SU-DHL-6 (cell line): ENCODE data around the gene ITPKB.
A peak's percentile ranks its signal among the peaks of the same experiment; 100 is the strongest.

ENCODE experiments used
- H2AFZ ChIP-seq: fragments of 200-600 bp; sonication (generic); 2 replicates; pipeline ENCODE4 v1.6.1; 2014; ENCODE audit warnings: low read depth, mild to moderate bottlenecking, moderate library complexity, mixed read lengths, antibody characterized with exemption, low read length; ENCODE audit not compliant: severe bottlenecking
- H3F3A ChIP-seq: fragments of 200-600 bp; shearing (Covaris generic); 2 replicates; pipeline ENCODE4 v1.6.0; 2016; ENCODE audit warnings: antibody characterized with exemption, mild to moderate bottlenecking; ENCODE audit not compliant: insufficient read depth
- H3K27ac ChIP-seq: fragments of 200-600 bp; sonication (generic); 2 replicates; pipeline ENCODE4 v1.5.1; 2016; ENCODE audit warnings: low read depth, mild to moderate bottlenecking, low read length, moderate library complexity, mixed read lengths
- H3K27me3 ChIP-seq: fragments of 200-600 bp; sonication (generic), shearing (Covaris generic); 2 replicates; pipeline ENCODE4 v1.6.0; 2014; ENCODE audit warnings: mild to moderate bottlenecking, low read length
- H3K36me3 ChIP-seq: fragments of 200-600 bp; sonication (generic); 2 replicates; pipeline ENCODE4 v1.6.1; 2014; ENCODE audit warnings: mild to moderate bottlenecking, low read length, mixed read lengths
- H3K4me2 ChIP-seq: fragments of 300-600, 200-600 bp; shearing (Covaris generic), sonication (generic); 2 replicates; pipeline ENCODE4 v1.6.0; 2014; ENCODE audit warnings: low read length, low read depth, mild to moderate bottlenecking; ENCODE audit not compliant: poor library complexity, severe bottlenecking
- H3K4me3 ChIP-seq: fragments of 200-600 bp; sonication (generic); 2 replicates; pipeline ENCODE4 v1.5.1; 2014; ENCODE audit warnings: antibody characterized with exemption, low read length, mild to moderate bottlenecking, mixed read lengths; ENCODE audit not compliant: insufficient read depth, poor library complexity, severe bottlenecking
- H3K79me2 ChIP-seq: fragments of 200-600 bp; sonication (generic); 2 replicates; pipeline ENCODE4 v1.6.1; 2014; ENCODE audit warnings: mild to moderate bottlenecking, low read length, moderate library complexity; ENCODE audit not compliant: insufficient read depth
- H3K9ac ChIP-seq: fragments of 200-600 bp; sonication (generic); 2 replicates; pipeline ENCODE4 v1.7.0; 2014; ENCODE audit warnings: mild to moderate bottlenecking, low read length
- H3K9me2 ChIP-seq: fragments of 200-600 bp; sonication (generic); replicated peaks from 2 replicates; pipeline ENCODE4 v1.6.1; 2014; ENCODE audit warnings: low read length; ENCODE audit not compliant: insufficient read depth
- H3K9me3 ChIP-seq: fragments of 200-600 bp; sonication (generic); 2 replicates; pipeline ENCODE4 v1.6.1; 2014; ENCODE audit warnings: low read length, mixed read lengths; ENCODE audit not compliant: insufficient read depth
- H4K20me1 ChIP-seq: fragments of 200-600 bp; sonication (generic); 2 replicates; pipeline ENCODE4 v1.6.1; 2014; ENCODE audit warnings: low read depth, mild to moderate bottlenecking, antibody characterized with exemption, low read length, moderate library complexity, mixed read lengths
- CTCF ChIP-seq: fragments of 200-600 bp; sonication (generic); IDR thresholded peaks from one replicate; pipeline ENCODE4 v1.5.1; 2017; ENCODE audit warnings: antibody characterized with exemption, mild to moderate bottlenecking, low read length, moderate library complexity; ENCODE audit not compliant: insufficient read depth, poor library complexity, severe bottlenecking
- EZH2phosphoT487 ChIP-seq: fragments of 200-600 bp; sonication (generic), shearing (Covaris generic); conservative IDR thresholded peaks from 2 replicates; pipeline ENCODE4 v1.6.1; 2018; ENCODE audit warnings: mild to moderate bottlenecking, antibody characterized with exemption, low read length, moderate library complexity, mixed read lengths

ITPKB gene

DNA sequence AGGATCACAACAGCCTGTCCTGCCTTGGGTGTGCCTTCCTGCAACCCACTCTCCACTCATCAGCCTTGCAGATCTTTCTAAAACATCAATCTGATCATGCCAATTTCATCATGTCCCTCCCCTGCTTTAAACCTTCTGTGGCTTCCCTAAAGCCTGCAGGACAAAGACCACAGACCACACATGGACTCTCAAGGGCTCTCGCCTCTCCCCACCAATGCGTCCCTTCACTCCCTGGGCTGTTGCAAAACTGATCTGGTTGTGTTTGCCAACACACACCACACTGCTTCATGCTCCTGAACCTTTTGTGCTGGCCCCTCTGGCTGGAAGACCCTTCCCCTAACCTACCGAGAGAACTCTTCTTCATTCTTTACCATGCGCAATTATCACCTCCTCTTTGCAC, 72.4 kb downstream of the ITPKB start:
- H3F3A ChIP-seq: peaks cover 28% of the 10 kb centered on the region
- H3K4me3 ChIP-seq: no peak overlapping the region
- peaks cover 34% of the 10 kb centered on the region; the same call in 1 of the 2 replicates for H3K79me2 ChIP-seq
- no peaks in the 10 kb centered on the region for H3K36me3 ChIP-seq
- no peaks in the 10 kb centered on the region for H3K9me2 ChIP-seq
- no peak overlapping the region for H3K9ac ChIP-seq
- peak overlapping the region; percentile 28; the same call in 1 of the 2 replicates for H3K27ac ChIP-seq
- H2AFZ ChIP-seq: no peak overlapping the region
- no peak overlapping the region for H3K4me2 ChIP-seq
- H3K9me3 ChIP-seq: no peaks in the 10 kb centered on the region
- H4K20me1 ChIP-seq: no peaks in the 10 kb centered on the region
- TF ChIP-seq EZH2phosphoT487: no peak
- no peak for TF ChIP-seq CTCF
- no peaks in the 10 kb centered on the region for H3K27me3 ChIP-seq

- no peak overlapping the region for H3K9ac ChIP-seq
- no peak overlapping the region for H2AFZ ChIP-seq
- no peaks in the 10 kb centered on the region for H3K9me2 ChIP-seq
- no peak overlapping the region for H3K4me2 ChIP-seq
- H3K9me3 ChIP-seq: no peaks in the 10 kb centered on the region
- peak overlapping the region; percentile 28 for H3K27ac ChIP-seq
- H3K79me2 ChIP-seq: peaks cover 38% of the 10 kb centered on the region; the same call in 1 of the 2 replicates
- no peak overlapping the region for H3K4me3 ChIP-seq
- H3K27me3 ChIP-seq: no peaks in the 10 kb centered on the region
- H3F3A ChIP-seq: peaks cover 25% of the 10 kb centered on the region
- no peaks in the 10 kb centered on the region for H3K36me3 ChIP-seq
- no peak for TF ChIP-seq CTCF
- no peak for TF ChIP-seq EZH2phosphoT487
- H4K20me1 ChIP-seq: no peaks in the 10 kb centered on the region
Observed at GRCh38 chr1:226666164-226666506, 72.9 kb downstream of the ITPKB start.

DNA sequence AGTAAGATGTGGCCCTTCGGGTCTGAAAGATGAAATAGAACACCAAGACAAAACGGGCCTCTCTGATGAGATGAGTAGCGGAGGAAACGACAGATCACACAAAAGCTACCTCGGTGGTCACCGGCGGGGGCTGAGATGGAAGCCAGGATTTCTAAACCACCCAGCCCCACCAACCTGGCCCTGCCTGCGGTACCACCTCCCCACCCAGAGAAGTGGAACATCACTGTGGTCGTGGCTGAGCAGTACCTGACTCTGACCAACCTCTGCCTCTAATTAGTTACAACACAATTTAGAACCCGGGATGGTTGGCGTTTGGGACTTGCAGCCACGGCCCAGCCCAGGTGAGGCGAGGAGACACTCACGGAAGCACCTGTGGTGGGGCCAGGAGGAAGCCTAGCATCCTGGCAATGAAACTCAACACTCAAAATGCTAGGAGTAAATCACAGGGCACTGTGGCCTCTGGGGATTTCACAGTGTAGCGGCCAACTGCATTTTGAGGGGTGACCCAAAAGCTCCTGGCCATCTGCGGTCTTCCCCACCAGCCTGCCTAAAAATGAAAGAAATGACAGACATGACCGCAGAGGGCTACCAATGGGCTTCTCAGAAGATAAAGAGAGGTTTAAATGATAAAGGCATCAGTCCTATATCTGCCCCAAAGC, 73.4 kb downstream of the ITPKB start:
- Histone ChIP-seq H3F3A (peaks cover 25% of the 10 kb centered on the region), H3K27me3 (no peaks in the 10 kb centered on the region), H3K36me3 (no peaks in the 10 kb centered on the region), H4K20me1 (no peaks in the 10 kb centered on the region), H3K9me3 (no peaks in the 10 kb centered on the region), H3K4me3 (no peak overlapping the region), H3K27ac (peak overlapping the region; percentile 28), H3K9ac (no peak overlapping the region), H2AFZ (no peak overlapping the region), H3K79me2 (peaks cover 43% of the 10 kb centered on the region), H3K9me2 (no peaks in the 10 kb centered on the region), H3K4me2 (no peak overlapping the region)
- TF ChIP-seq EZH2phosphoT487: no peak
- TF ChIP-seq CTCF: no peak
